ENCODE results near the gene FUCA2. TPM values are rescaled to one million over a fixed set of nuclear protein-coding genes. Genes with fewer than 3 reads are reported as not detected.
"Not testable (repeated sequence)": the region's sequence is repeated elsewhere in the genome, so short reads cannot be mapped to it uniquely, and the experiment has no call there.

Gene FUCA2
- total and polyA plus RNA-seq, 2 of the 8 experiments (the other 6 are each of a cell fraction or from before 2014, with no cell fraction given): 24.2 to 47.2 TPM

DNA sequence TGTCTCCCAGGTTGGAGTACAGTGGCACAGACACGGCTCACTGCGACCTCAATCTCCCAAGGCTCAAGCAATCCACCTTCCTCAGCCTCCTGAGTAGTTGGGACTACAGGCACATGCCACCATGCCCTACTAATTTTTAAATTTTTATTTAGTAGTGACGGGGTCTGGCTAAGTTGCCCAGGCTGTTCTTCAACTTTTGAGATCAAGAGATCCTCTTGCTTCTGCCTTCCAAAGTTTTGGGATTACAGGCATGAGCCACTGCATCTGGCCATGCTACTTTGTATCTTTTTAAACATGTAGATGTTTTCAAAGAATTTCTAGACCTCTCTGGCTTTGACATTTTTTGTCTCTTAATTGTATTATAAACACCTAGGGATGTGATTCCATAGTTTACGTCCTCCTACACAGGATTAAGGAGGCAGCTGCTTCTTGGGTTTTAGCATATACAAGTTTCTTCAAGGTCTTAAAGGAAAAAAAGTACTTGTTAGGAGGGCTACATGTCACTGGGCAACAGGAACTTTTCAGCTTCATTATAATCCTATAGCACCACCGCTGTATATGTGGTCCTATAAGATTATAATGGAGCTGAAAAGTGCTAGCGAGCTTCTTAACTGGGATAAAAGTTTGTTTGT, 62.3 kb downstream of the FUCA2 start (continued):
- TF ChIP-seq HDAC2 (IDR thresholded peaks at IDR 0.05; ENCODE audit: borderline replicate concordance in 1 of 2, low read depth in 2 of 2, low read length in 2 of 2): no peak

- H3K4me1 ChIP-seq (replicated peaks in 1 of 4; ENCODE audit: control insufficient read depth in 3 of 4, insufficient read depth in 4 of 4, low read length in 3 of 4); H3K36me3 ChIP-seq (ENCODE audit: control insufficient read depth in 2 of 4, insufficient read depth in 4 of 4, low read length in 3 of 4); FAIRE-seq; H2BK120ac ChIP-seq (replicated peaks; ENCODE audit: low read depth, low read length); H3K9me3 ChIP-seq (ENCODE audit: insufficient read depth in 2 of 2, low read depth in 1 of 2, low read length in 1 of 2); H4K91ac ChIP-seq (replicated peaks; ENCODE audit: insufficient read length, low read length); H4K5ac ChIP-seq (ENCODE audit: insufficient read length, low read depth, low read length); H3K4me3 ChIP-seq (ENCODE audit: extremely low read depth in 1 of 4, insufficient read depth in 2 of 4, low read depth in 3 of 4, low read length in 4 of 4); H3K4me2 ChIP-seq (ENCODE audit: insufficient read depth in 1 of 2, low read depth in 2 of 2, low read length in 2 of 2); H4K8ac ChIP-seq (ENCODE audit: extremely low read depth, insufficient read depth, low read length); H2BK15ac ChIP-seq (ENCODE audit: low read length); H2AFZ ChIP-seq (ENCODE audit: low read length); H2AK5ac ChIP-seq (ENCODE audit: low read depth, low read length); H4K20me1 ChIP-seq (replicated peaks in 1 of 2; ENCODE audit: control insufficient read depth in 1 of 2, insufficient read depth in 2 of 2, low read length in 2 of 2); H2BK12ac ChIP-seq (ENCODE audit: low read depth, low read length); H3K27ac ChIP-seq (ENCODE audit: low read depth, low read length); H3K27me3 ChIP-seq (replicated peaks in 1 of 4; ENCODE audit: control insufficient read depth in 3 of 4, extremely low read depth in 1 of 4, insufficient read depth in 3 of 4, low read length in 3 of 4); H3K23ac ChIP-seq (ENCODE audit: insufficient read length); H2BK5ac ChIP-seq (ENCODE audit: low read depth, low read length); H3K79me1 ChIP-seq (ENCODE audit: low read depth, low read length); H3K9ac ChIP-seq (replicated peaks in 1 of 4; ENCODE audit: extremely low read depth in 1 of 4, low read depth in 3 of 4, low read length in 3 of 4); DNase-seq (ENCODE audit: low read depth in 1 of 2, low spot score in 2 of 2); POLR2A ChIA-PET (ENCODE audit: partially characterized antibody); H3K4ac ChIP-seq (replicated peaks; ENCODE audit: insufficient read length, low read depth, low read length); H3K18ac ChIP-seq (ENCODE audit: extremely low read depth, low read length); H2BK20ac ChIP-seq (ENCODE audit: low read length); H3K14ac ChIP-seq (ENCODE audit: insufficient read length); H3K56ac ChIP-seq (replicated peaks; ENCODE audit: insufficient read length, low read depth, low read length): not testable (repeated sequence)
- CTCF ChIA-PET (ENCODE audit: partially characterized antibody): interaction anchor here (0.7 to 1.2 kb wide), 2 partner anchors 170 to 625 kb away, joined by 3 to 4 read pairs; no protein-coding TSS in a partner anchor
- 100% methylated on average over 2 of the region's 2 CpGs; no CpG with 5 or more reads in 1 of the 2 experiments for WGBS, 2 experiments (ENCODE audit: extremely low coverage in 1 of 2, insufficient coverage in 1 of 2, insufficient read length in 1 of 2, insufficient replicate concordance in 2 of 2, low coverage in 1 of 2, low lambda C conversion rate in 2 of 2, missing lambda C conversion rate in 1 of 2)
- peaks cover 0 to 28% of the 10 kb centered on the region in 2 experiments; a peak in 3 of 4 replicates for H3K79me2 ChIP-seq (ENCODE audit: control insufficient read depth in 1 of 2, insufficient read depth in 2 of 2, low read length in 2 of 2)
- H3K23me2 ChIP-seq (ENCODE audit: low read depth, low read length): peaks cover 10% of the 10 kb centered on the region
Measured at GRCh38 chr6:143447865-143448264, 63.7 kb downstream of the FUCA2 start.

All from H1 (cell line).